ENCODE measurements around the gene NSRP1. TPM values are rescaled to one million over a fixed set of nuclear protein-coding genes. Genes with fewer than 3 reads are reported as not detected.
"Not testable (repeated sequence)": the region's sequence is repeated elsewhere in the genome, so short reads cannot be mapped to it uniquely, and the experiment has no call there.

The NSRP1 gene
- total RNA-seq, 1 donor from 2014 or later, result 35.7 TPM

GRCh38 chr17:30116345-30116660 lies 313 bp upstream of the NSRP1 start:
- no peak for DNase-seq (ENCODE audit: low spot score)
- intact Hi-C loops (cut with DNase I), result loop anchor here (5.0 kb wide), 2 partner anchors 176 to 361 kb away; partner anchors contain the start of genes BLMH and GOSR1

GRCh38 chr17:30117675-30118081 lies 1.1 kb downstream of the NSRP1 start:
- intact Hi-C loops (cut with DNase I), result loop anchor here (5.0 kb wide), 2 partner anchors 175 to 360 kb away; partner anchors contain the start of genes BLMH and GOSR1
- DNase-seq (ENCODE audit: low spot score), result no peak

- DNase-seq (ENCODE audit: low spot score), result not testable (repeated sequence)
Observed at GRCh38 chr17:30118635-30119034, 2.0 kb downstream of the NSRP1 start.

DNA sequence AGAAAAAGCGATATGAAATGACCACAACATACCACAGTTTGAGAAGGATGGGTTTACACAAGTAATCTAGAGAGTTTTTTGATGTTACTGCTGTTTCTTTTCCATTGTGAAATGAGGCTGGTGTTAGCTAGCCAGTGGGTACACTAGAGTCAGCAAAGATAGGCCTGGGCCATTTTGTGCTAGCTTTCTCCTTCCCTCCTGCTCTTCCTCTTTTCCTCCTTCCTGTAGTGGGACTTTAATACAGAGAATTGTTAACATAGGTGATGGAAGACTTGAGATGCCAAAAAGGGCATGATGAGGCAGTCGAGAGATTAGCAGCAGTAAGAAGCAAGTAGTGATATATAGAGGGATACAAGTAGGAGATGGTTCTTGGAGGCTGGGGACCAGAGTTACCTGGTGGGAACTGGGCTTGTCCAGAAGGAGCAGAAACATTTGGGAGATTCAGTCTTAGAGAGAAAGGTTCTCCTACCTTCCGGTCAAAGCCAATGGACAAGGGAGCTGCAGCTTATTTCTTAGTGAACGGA lies 7.7 kb downstream of the NSRP1 start:
- DNase-seq (ENCODE audit: low spot score), result no peak
- intact Hi-C loops (cut with DNase I), result no loop called here

More at GRCh38 chr17:30118635-30119034, 2.0 kb downstream of the NSRP1 start:
- intact Hi-C loops (cut with DNase I), result loop anchor here (5.0 kb wide), 2 partner anchors 174 to 359 kb away; partner anchors contain the start of genes BLMH and GOSR1

GRCh38 chr17:30130121-30130520 lies 13.5 kb downstream of the NSRP1 start:
- intact Hi-C loops (cut with DNase I), result loop anchor here (10.0 kb wide), 1 partner anchor 55 kb away; no protein-coding TSS in a partner anchor
- no peak for DNase-seq (ENCODE audit: low spot score)

- DNase-seq (ENCODE audit: low spot score), result no peak
- intact Hi-C loops (cut with DNase I), result loop anchor here (10.0 kb wide), 1 partner anchor 52 kb away; no protein-coding TSS in a partner anchor
Observed at GRCh38 chr17:30132615-30133014, 16.0 kb downstream of the NSRP1 start.

DNA sequence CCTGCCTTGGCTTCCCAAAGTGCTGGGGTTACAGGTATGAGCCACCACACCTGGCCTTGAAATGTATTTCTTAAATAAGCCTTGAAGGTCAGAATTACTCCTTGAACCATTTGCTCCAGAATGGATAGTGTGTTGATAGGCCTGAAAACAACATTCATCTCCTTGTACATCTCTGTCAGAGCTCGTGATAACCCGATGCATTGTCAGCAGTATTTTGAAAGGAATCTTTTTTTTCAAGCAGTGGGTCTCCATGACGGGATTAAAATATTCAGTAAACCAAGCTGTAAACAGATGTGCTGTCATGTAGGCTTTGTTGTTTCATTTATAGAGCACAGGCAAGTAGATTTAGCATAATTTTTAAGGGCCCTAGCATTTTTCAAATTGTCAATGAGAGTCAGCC lies 16.6 kb downstream of the NSRP1 start:
- no peak for DNase-seq (ENCODE audit: low spot score)
- intact Hi-C loops (cut with DNase I), result loop anchor here (10.0 kb wide), 1 partner anchor 52 kb away; no protein-coding TSS in a partner anchor

DNA sequence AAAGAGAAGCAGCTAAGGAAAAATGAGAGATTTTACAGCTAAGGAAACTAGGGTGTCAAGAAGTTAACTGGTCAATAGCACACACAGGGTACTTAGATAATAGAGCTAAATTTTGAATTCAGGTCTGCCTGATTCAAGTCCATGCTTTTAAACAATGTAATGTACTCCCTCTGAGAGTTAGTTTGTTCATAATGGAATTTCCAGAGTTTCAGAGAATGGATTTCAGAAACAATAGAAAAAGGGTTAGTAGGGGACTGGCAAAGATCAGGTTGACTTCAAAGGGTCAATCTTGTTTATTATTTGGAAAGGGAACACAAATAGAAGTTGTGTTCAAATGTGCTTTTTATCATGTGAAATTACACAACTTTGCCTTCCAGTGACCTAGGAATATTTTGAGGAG lies 17.9 kb downstream of the NSRP1 start:
- intact Hi-C loops (cut with DNase I), result loop anchor here (10.0 kb wide), 1 partner anchor 50 kb away; no protein-coding TSS in a partner anchor
- no peak for DNase-seq (ENCODE audit: low spot score)

DNA sequence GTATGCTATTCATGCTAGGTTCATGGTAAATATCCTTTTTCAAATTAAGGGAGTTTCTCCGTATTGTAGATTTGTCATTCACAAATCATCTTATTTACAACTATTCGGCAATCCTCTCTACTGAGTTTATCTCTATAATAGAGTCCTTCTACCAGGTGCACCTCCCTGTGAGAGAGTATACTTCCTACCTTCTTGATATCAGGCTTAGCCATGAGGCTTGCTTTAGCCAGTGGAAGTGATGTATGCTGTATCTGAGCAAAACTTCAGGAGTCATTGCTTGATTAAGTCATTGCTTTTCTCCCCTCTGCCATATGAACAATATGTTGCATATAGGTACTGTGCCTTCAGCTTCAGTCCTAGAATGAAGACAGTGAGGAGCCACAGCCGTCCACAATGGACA lies 20.5 kb downstream of the NSRP1 start:
- no peak for DNase-seq (ENCODE audit: low spot score)
- intact Hi-C loops (cut with DNase I), result loop anchor here (10.0 kb wide), 1 partner anchor 48 kb away; no protein-coding TSS in a partner anchor

DNA sequence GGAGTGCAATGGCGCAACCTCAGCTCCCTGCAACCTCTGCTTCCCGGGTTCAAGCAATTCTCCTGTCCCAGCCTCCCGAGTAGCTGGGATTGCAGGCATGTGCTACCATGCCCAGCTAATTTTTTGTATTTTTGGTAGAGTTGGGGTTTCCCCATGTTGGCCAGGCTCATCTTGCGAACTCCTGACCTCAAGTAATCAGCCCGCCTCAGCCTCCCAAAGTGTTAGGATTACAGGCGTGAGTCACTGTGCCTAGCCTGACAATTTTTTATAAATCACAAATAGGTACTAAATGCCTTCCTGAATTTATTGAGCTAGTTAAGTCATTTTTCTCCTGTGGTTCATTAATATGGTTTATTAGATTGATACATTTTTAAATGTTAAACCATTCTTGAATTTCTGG lies 31.2 kb downstream of the NSRP1 start:
- intact Hi-C loops (cut with DNase I); DNase-seq (ENCODE audit: low spot score): not testable (repeated sequence)

DNA sequence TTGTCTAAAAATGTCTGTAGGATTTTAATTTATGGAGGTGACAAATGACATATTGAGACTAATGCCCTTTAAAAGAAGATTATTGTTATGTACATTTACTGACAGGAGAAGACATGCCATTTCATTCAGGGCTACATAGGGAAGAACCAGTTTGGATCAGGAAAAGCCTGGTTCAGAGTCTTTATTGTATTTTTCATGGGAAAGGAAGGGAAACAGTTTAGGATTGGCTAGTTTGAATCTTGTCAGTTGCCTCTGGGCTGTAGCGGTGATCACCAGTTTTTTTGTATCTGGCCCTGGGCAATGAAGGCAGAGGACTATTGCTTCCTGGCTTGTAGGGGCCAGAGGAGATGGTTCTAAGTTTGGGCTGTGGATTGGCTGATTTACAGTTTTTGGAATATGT lies 31.8 kb downstream of the NSRP1 start:
- intact Hi-C loops (cut with DNase I), result no loop called here
- no peak for DNase-seq (ENCODE audit: low spot score)

DNA sequence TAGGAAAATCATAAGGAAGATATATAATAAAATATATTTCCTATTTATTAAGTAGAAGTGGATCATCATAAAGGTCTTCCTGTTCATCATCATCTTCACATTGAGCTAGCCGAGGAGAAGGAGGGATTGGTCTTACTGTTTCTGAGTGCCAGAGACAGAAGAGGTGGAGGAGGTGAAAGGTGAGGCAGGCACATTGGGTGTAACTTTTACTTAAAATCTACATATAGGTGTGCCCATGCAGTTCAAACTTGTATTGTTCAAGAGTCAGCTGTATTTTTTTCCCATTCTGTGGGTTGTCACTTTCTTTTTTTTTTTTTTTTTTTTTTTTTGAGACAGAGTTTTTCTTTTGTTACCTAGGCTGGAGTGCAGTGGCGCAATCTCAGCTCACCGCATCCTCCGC lies 34.9 kb downstream of the NSRP1 start:
- intact Hi-C loops (cut with DNase I), result no loop called here
- DNase-seq (ENCODE audit: low spot score), result no peak

DNA sequence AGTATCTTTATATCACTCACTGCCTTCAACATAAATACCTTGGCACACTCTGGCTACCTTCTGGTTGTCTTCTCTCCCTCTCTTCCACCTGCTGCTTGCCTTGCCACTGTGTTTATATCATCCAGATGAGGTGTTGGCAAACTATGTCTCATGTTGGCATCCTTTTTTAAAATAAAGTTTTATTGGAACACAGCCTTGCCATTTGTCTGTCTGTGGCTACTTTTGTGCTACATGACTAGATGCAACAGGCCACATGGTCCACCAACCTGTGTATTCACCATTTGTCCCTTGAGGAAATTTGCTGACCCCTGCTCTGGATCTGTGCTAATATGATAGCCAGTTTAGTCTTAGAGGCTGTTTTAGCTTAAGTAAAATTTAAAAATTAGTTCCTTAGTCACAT lies 36.8 kb downstream of the NSRP1 start:
- DNase-seq (ENCODE audit: low spot score), result no peak
- intact Hi-C loops (cut with DNase I), result no loop called here

DNA sequence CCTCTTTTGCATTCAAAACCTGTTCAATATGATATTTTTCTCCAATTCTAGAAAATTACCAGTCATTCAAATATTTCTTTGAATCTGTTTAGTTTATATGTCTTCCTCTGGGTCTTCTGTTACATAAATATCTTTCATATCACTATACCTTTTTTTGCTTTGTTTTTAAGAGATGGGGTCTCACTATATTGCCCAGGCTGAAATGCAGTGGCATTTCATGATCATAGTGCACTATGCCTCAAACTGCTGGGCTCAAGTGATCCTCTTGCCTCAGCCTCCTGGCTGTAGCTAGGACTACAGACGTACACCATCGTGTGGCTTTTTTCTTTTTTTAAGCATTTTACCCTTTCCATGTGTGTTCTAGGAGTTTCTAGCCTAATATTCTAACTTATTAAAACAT lies 38.8 kb downstream of the NSRP1 start:
- intact Hi-C loops (cut with DNase I), result no loop called here
- DNase-seq (ENCODE audit: low spot score), result no peak

- no peak for DNase-seq (ENCODE audit: low spot score)
- intact Hi-C loops (cut with DNase I), result no loop called here
Observed at GRCh38 chr17:30158896-30159625, 42.4 kb downstream of the NSRP1 start.

- intact Hi-C loops (cut with DNase I), result no loop called here
- no peak for DNase-seq (ENCODE audit: low spot score)
Observed at GRCh38 chr17:30160419-30161172, 44.0 kb downstream of the NSRP1 start.

- intact Hi-C loops (cut with DNase I), result no loop called here
Observed at GRCh38 chr17:30161601-30162000, 45.0 kb downstream of the NSRP1 start.

DNA sequence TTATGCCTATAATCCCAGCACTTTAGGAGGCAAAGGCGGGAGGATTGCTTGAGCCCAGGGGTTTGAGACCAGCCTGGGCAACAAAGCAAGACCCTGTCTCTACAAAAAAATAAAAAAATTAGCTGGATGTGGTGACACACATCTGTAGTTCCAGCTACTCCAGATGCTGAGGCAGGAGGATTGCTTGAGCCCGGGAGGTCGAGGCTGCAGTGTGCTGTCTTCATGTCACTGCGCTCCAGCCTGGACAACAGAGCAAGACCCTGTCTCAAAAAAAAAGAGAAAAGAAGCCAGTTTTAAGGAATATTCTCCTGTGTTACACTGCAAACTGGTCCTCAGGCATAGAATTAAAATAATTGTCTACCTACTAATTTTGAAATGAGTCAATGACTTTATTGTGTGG lies 47.9 kb downstream of the NSRP1 start:
- intact Hi-C loops (cut with DNase I), result no loop called here
- DNase-seq (ENCODE audit: low spot score), result no peak

More at GRCh38 chr17:30161601-30162000, 45.0 kb downstream of the NSRP1 start:
- DNase-seq (ENCODE audit: low spot score), result no peak

DNA sequence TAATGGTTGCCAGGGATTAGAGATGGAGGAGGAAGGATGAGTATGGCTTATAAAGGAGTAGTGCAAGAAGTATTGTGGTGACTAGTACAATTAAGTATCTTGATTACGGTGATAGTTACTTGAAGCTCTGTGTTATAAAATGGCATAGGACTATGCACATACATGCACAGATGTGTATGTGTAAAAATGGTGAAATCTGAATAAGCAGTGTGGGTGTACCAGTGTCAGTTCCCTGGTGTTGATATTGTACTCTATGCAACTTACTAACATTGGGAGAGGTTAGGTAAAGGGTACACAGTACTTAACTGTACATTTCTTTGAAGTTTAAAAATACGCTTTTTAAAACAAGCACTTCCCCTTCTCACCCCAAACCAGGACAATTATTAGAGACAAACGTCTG lies 48.5 kb downstream of the NSRP1 start:
- no peak for DNase-seq (ENCODE audit: low spot score)
- intact Hi-C loops (cut with DNase I), result no loop called here

GRCh38 chr17:30165960-30166359 lies 49.3 kb downstream of the NSRP1 start:
- DNase-seq (ENCODE audit: low spot score), result no peak
- intact Hi-C loops (cut with DNase I), result no loop called here

All from cardiac septum (tissue), 1 donor.